HG02588 (cell line): ENCODE measurements around the gene BANF2.

Experiments
- ATAC-seq: cut with Tn5 transposase; IDR thresholded peaks from one replicate; pipeline ENCODE4 v1.9.1; 2021; ENCODE audit warnings: mild to moderate bottlenecking, moderate library complexity; ENCODE audit not compliant: unreplicated experiment

Gene BANF2

DNA sequence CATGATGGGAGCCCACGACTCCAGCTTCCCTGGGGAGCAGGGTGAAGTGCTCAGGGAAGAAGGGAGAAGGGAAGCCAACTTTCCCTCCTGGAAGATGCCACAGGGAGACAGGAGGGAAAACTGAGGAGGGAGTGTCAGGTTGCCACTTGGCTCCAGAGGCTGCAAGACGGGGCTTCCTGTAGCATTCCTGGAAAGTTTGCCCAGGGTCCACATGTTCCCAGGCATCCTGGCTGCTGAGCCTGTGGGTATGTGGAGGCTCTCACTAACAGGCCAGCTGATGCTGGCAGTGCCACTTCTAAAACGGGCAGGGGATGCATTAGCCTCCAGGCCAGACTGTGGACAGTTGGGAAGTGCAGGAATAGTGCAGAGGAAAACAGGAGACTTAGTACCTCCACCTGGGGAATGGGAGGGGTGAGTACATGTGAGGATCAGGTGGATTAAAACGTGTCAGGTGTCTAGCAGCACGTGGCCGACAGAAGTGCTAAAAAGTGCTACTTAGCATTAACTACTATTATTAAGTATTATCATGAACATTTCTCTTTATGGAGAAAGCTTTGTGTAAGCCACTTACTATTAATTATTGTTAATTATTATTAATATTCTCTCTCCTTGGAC lies 33.2 kb downstream of the BANF2 start:
- no peak for ATAC-seq

DNA sequence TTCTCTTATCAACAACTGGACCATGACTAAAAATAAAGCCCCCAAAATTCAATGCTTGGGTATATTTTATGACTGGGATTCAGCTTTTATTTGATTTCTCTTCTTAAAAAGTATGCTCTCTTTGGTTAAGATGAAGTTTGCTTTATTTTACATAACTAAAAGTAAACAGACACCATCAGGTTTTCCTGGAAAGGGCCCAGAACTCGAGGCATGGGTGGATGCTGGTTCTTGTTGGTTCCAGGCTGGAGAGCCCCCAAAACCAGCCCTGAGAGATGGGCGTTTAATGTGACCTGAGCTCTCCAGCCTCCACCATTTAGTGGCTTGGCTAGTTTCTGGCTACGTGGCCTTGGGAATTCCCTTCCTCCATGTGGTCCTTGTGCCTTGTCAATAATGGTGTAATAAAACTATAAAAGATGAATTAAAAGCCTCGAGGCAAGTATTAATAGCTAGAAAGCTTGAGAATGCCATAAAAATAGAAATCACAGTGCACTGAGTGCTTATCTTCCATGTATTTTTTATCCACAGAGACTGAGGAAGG lies 34.1 kb downstream of the BANF2 start:
- no peak for ATAC-seq

DNA sequence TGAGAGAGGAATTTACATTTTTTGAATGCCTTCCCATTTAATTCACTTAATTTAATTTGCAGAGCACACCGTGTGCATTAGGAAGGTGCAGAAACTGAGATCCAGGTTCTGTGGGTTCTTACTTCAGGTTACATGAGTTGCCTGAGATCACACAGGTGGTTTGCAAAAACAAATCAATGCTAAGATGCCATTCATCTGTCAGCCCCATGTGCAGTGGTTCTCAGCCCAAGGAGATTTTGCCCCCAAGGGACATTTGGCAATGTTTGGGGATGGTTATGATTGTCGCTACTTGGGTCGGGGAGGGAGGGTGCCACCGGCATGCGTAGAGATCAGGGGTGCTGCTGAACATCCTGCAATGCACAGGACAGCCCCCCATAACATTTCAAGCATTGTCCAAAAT lies 34.6 kb downstream of the BANF2 start:
- no peak for ATAC-seq

DNA sequence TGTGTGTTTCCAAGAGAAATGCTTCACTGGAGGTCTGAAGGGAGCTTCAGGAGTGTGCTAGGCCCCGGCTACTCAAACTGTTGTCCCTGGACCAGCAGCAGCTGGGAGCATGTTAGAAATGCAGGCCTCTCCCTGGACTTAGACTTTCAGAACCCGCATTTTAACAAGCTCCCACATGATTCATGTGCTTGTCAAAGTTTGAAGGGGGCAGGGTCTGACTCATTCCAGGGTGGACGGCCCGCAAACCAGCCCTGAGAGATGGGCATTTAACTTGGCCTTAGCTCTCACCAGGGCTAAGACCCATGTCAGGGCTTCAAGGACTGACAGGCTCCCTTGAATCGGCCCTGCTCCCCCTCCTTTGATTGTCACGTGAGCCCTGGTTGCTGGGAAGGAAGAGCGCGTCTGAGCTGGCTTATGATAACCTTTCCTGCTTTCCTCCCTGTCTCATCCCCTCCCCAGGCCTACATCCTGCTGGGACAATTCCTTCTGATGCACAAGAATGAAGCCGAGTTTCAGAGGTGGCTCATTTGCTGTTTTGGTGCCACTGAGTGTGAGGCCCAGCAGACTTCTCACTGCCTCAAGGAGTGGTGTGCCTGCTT lies 35.5 kb downstream of the BANF2 start:
- ATAC-seq = no peak

DNA sequence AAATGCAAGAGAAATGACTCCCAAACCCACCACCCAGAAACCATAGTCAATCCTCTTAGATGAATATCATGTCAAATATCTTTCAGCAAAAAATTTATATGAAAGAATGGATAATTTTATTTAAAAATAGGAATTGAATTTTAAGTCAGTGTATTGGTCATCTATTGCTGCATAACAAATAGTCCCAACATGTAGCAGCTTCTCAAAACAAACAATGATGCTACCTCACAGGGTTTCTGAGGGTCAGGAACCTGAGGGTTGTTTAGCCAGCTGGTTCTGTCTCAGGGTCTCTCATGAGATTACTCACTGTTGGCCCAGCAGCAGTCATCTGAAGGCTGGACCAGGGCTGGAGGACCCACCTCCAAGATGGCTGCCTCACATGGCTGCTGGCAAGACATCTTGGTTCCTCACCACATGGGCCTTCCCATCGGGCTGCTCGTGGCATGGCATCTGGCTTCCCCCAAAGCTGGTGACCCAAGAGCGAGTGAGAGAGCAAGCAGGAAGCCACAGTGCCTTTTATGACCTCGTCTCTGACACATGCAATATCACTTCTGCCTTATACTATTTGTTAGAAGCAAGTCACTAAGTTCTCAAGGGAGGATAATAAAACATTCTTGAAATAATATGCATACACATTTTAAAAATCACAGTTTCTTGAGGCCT lies 36.3 kb downstream of the BANF2 start:
- ATAC-seq = no peak

DNA sequence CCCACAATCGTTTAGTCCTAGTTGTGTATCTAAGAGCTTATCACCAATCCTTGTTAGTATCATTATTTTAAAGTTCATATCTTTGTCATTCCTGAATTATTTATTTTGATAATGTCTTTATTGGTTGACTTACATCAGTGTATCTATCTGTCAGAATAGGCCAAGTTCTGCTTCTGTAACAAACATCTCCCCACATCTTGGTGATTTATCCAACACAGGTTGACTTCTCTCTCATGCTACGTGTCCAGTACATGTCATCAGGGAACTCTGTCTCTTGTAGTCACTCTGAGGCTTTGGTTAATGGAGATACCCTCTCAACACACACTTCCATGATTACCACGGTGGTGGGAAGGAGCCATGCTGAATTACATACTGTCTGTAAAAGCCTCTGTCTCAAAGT lies 38.4 kb downstream of the BANF2 start:
- ATAC-seq = no peak

DNA sequence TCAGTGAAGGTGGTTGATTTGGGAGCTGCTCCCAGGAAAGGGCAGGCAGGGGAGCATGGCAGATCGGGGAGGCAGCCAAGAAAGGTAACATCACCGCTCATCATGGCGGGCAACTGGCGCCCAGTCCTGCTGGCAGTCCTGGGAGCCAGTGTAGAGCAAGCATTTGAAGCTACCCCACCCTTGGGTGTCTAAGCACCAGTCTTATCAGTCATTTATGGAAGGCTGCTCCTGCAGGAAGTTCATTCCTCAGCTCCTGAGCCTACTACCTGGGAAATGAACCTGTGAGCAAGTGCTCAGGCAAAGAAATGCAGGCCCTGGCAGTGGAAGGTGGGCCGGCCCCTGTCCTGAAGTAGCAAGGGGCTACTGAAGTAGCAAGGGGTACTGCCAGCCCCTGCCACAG lies 41.5 kb downstream of the BANF2 start:
- no peak for ATAC-seq

DNA sequence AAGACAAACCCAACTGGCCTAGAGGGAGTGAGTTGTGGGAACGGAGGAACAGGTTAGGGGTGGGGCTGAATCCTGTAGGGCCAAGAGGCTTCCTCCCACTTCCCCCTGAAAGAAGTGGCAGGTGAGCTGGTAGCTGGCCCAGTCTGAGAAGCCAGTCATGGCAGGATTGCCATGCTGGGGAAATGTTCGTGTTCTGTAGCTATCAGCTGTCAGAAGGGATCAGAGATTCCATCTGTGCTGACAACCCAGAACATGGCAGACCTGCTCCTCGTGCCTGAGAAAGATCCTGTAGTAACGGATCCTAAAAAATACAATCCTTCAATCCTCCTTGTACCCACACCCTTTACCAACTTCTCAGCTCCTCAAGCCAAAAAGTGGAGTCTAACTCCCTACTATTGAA lies 43.0 kb downstream of the BANF2 start:
- no peak for ATAC-seq

DNA sequence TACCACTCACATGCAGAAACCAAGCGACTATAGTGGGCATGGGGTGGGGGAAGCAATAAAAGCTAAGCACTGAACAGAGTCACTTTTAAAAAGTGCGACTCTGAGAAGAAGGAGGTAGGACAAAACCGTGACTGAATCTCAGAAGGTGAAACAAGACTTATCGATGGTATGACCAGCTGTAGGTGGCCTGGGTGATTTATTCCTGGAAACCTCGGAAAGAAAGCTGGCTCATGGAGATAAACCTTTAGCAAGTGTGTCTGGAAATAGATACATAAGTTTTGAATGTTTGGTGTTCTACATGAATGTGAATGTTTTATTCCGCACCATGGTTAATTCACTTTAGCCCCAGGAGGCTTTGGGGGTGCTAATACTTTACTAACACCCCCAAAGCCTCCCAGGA lies 43.9 kb downstream of the BANF2 start:
- no peak for ATAC-seq

DNA sequence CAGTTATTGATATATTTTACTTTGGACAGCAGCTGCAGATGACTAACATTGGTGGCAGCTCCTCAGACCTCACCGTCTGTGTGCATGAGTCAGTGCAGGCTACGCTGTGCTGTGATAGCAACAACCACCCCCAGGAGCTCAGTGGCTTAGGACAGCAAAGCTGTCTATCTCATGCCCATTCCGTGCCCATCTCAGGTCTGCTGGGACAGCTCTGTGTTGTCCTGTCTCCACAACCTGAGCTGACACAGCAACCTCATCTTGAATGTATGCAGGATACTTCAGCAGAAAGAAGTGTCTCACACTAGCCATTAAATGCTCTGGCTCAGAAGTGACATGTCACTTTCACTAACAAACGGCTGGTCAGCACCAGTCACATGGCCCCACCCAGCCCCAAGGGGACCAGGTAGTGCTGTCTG lies 47.7 kb downstream of the BANF2 start:
- no peak for ATAC-seq

DNA sequence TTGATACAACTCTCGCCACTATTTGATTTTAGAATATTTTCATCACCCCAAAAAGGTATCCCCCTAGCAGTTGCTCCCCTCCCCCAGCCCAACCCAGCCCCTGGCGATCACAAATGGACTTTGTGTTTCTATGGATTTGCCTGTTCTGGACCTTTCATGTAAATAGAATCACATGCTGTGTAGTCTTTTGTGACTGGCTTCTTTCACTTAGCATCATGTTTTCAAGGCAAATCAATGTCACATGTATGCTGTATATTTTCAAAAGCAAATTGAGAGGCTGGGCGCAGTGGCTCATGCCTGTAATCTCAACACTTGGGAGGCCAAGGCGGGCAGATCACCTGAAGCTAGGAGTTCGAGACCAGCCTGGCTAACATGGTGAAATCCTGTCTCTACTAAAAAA lies 48.5 kb downstream of the BANF2 start:
- no peak for ATAC-seq

DNA sequence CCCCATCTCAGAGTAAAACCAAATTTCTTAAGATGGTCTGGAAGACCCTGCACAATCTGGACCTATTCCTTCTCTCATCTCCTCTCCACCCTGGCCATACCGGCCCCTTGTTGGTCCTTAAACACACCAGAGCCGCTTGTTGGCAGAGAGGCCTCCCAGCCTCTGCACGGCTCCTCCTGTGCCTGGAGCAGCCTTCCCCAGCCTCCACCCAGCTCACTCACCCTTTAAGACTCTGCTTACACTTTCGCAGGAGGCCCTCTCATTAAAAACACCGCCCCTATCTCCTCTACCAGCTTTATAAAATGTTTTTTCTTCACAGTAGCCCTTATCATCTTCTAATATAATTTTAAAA lies 49.8 kb downstream of the BANF2 start:
- ATAC-seq = no peak

DNA sequence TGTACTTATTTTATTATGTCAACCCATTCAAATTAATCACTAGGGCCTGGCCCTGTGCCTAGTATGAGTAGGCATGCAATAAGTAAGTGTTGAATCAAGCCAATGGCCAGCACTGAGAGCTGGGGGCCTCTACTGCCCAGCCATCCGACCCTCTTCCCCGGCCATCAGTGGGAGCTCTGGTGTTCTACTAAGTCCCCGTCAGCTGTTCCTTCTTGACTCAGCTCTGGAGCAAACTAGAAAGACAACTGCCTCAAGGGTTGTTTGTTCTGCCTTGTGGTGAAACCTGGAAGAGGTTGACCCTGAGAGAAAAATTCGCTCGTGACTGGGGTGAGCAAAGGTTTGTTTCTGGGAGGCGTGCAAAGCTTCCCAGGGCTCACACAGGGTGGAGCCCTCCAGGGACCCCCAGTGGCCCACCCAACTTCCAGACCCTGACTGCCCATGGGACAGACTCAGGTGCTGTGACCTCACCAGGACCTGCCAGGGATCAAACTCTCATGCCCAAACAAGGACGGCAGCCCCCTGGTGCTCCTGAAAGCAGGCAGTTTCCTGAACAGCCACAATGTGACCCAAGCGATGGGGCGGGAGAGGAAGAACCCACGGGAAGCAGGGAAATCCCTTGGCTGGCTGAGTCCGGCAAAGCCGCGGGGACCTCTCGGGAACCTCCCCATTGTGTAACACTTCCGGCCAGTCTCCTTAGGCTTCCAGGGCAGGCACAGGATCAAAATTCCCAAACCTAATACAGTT lies 50.4 kb downstream of the BANF2 start:
- no peak for ATAC-seq

DNA sequence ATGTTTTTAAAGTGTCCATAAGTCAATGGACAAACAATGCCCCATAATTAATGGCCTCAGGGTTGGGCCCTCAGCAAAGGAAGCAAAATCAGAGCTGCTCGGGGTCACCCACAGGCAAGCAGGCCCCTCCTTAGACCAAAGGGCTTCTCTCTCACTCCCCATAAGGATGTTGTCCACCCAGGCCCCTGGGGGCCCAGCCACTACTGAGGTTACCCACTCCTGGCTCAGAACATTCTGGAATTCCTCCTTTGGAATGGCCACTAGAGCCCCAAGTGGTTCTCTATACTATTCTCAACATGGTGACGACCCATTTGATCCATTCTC lies 50.9 kb downstream of the BANF2 start:
- no peak for ATAC-seq

DNA sequence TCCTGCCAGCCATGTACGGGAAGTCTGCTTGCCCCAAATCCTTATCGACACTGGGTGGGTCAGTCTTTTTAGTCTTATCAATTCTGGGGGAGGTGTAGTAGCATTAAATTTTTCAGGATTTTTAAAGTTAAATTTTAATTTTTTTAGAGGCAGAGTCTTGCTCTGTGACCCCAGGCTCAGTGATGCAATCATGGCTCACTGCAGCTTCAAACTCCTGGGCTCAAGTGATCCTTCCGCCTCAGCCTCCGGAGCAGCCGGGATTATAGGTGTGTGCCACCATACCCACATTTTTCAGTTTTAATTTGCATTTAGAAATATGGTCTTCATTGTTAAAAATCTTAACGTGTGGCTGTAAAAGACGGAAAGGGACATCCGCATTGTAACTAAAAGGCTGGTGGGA lies 51.9 kb downstream of the BANF2 start:
- no peak for ATAC-seq

DNA sequence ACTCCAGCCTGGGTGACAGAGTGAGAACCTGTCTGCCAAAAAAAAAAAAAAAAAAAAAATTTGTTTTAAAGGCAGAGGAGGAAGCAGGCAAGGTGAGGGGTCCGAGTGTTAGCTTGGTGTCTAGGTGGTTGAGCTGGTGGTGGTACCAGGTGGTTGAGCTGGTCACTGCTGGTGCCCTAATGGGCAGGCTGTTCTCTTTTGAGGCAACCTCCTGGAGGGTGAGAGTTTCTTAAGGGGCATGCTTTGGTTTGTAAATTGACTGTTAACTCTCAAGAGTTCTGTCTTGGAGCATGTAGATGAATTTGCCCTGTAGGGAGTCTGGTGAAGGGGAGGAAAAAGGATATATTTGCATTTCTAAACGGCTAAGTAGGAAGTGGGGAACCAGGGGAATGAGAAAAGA lies 52.7 kb downstream of the BANF2 start:
- ATAC-seq = no peak

DNA sequence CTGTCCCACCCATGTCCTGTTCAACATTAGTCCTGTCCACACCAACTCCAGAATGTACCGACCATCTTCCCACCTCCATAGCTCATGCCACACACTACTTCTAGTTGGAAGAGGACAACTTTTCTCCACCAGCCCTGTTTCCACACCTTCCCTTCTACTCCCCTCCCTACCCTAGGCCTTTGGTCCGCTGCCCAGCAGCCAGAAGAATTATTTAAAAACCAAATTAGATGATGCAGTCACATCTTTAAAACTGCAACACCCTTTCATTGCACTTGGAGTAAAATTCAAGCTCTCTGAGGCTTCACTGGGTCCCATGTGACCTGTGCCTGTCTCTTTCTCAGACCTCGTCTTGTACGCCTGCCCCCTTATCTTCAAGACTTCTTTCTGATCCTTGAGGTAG lies 53.8 kb downstream of the BANF2 start:
- no peak for ATAC-seq

DNA sequence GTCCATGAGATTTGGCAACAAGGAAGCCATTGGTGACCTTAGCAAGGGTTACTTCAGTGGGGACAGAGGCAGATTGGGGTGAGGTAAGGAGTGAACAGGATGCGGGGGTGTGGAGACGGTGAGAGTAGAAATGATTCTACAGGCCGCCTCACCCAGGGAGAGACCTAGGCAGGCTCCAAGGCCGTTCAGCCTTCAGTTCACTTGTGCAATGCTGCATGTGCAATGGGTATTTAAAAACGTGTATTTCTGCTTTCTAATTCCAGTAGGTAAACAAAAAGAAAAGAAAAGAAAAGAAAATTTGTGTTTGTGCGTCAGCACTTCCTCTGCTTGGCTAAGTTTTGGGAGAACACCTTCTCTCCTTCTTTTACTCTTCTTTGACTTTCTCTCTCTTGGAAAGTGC lies 56.8 kb downstream of the BANF2 start:
- ATAC-seq = no peak

DNA sequence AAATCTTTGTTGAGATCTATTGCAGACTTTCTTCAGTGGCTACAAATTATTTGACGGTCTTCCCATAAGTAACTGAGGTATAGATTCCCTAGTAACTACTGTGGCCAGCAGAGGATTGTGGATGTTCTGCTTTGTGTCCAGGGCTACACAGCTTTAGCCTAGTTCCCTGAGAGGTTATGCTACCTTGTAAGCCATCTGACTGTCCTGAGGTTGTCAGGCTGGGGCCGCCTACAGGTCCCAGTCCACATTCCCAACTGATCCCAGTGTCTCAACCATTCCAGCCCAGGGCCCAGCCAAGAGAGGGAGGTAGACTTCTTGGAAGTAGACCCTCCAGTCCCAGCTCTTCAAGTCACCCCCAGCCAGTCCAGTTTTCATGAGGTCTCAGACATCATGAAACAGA lies 57.7 kb downstream of the BANF2 start:
- ATAC-seq = no peak

DNA sequence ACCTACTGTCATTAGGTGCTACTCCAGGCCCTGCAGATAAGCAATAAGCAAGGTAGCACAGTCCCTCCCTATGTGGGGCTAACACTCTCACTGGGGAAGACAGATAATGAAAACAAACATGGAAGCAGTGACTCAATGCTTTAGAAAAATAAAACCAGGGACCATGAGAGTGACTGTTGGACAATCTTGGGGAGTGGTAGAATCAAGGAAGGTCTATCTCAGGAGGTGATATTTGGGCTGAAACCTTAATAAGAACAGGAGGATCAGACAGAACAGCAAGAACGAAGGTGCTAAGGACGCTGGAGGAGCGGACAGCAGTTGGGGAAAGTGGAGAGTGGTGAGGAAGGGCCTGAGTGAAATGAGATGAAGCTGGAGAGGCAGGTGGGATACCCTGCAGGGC lies 58.2 kb downstream of the BANF2 start:
- ATAC-seq = no peak

DNA sequence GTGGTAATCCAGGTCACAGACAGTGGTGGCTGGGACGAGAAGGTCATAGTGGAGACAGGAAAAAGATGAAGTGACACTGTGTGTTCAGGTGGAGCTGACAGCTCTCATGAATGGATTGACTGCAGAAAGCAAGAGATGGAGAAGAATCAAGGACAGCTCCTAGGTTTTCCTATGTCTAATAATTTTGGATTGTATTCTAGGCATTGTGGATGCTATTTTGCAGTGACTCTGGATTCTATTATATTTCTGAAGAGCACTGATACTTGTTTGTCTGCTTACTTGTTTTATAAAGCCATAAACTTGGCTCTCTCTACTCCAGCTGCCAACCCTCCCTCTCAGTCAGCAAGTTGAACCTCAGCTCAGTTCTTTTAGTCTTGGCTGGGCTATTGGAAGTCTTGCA lies 58.7 kb downstream of the BANF2 start:
- no peak for ATAC-seq

DNA sequence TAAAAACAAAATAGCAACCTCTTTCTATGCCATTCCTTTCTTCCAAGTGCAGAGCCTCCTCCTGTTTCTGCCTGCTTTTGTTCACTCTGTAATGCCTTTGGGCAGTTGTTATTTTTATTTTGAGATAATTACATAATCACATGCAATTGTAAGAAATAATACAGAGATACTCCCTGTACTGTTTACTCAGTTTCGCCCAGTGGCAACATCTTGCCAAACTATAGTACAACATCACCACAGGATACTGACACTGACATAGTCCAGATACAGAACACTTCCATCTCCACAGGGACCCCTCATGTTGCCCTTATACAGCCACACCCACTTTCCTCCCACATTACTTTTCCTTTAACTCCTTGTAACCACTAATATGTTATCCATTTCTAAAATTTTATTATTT lies 59.7 kb downstream of the BANF2 start:
- no peak for ATAC-seq
